ENCODE measurements around the gene PGAM2.

The PGAM2 gene

DNA sequence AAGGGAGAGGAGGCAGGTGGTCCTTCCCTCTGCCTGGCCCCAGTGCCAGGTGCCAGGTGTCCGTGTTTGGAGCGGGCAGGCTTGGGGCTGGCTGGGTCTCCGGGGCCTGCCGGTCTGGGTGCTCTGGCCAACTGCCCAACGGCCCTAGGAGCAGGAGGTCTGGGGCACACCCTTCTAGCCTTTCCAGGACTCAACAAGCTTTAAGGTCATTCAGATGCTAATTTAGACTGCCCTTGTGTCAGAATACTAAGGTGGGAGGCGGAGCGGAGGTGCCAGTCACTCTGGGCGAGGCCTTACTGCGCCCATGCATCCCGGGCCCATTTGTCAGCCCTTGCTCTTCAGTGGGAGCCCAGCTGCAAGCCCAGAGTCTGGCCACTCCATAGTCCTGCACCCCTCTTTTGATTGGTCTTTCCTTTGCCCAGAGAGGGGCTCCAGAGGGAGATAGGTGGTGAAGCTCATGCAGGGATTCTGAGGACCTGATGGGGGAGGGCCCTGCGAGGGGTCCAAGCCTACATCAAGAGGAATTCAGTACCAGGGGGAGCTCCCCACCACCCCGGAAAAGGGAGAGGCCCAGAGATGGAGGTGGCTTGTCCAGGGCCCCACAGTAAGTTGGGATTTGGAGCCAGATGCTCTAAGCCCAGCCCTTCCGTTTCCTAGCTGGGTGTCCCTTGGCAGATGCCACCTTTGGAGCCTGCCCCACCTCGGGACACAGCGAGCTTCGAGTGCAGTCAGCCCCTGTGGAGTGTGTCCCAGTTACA, 1.3 kb downstream of the PGAM2 start:
- DNase-seq: no peak

GRCh38 chr7:44063547-44063893, 1.8 kb downstream of the PGAM2 start:
- DNase-seq: no peak

GRCh38 chr7:44062903-44063295, 2.5 kb downstream of the PGAM2 start:
- DNase-seq: no peak

- DNase-seq: no peak
Measured at GRCh38 chr7:44062180-44062902, 3.0 kb downstream of the PGAM2 start.

- DNase-seq: no peak
Measured at GRCh38 chr7:44061645-44062179, 3.7 kb downstream of the PGAM2 start.

DNA sequence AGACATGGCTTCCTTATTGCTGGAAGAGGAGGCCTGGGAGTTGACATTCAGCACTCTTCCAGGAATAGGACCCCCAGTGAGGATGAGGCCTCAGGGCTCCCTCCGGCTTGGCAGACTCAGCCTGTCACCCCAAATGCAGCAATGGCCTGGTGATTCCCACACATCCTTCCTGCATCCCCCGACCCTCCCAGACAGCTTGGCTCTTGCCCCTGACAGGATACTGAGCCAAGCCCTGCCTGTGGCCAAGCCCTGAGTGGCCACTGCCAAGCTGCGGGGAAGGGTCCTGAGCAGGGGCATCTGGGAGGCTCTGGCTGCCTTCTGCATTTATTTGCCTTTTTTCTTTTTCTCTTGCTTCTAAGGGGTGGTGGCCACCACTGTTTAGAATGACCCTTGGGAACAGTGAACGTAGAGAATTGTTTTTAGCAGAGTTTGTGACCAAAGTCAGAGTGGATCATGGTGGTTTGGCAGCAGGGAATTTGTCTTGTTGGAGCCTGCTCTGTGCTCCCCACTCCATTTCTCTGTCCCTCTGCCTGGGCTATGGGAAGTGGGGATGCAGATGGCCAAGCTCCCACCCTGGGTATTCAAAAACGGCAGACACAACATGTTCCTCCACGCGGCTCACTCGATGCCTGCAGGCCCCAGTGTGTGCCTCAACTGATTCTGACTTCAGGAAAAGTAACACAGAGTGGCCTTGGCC, 4.3 kb downstream of the PGAM2 start:
- no peak for DNase-seq

GRCh38 chr7:44060091-44060947, 5.0 kb downstream of the PGAM2 start:
- DNase-seq: no peak

DNA sequence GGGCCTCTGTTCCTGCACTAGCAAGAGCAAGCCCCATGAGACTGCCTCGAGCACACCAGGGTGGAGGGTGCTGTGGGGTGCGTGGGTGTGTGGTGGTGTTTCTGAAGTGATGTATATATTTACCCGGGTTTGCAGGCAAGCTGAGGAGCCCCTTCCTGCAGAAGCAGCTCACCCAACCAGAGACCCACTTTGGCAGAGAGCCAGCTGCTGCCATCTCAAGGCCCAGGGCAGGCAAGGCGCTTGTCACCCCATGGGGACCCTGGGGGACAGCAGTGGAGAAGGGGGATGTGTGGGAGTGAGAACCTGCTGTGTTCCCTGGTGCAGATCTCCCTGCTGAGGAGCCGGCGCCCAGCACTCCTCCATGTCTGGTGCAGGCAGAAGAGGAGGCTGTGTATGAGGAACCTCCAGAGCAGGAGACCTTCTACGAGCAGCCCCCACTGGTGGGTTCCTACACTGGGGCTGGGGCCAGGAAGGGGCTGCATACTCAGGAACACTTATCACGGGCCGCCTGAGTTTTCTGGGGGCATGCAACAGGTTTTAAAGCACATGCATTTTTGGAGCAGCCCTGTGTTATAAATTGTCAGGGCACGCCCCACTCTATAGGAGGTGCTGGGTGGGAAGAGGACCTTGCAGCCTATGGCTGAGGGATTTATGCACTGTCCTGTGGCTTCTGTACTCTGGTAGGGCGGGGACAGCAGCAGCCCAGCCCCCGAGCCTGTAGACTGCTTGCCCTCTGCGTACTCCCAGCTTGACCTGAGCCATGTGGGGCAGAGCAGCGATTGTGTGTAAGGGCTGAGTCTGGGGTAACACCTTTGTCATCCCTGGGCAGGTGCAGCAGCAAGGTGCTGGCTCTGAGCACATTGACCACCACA, 5.9 kb downstream of the PGAM2 start:
- no peak for DNase-seq

GRCh38 chr7:44058759-44059218, 6.6 kb downstream of the PGAM2 start:
- no peak for DNase-seq

- no peak for DNase-seq
Measured at GRCh38 chr7:44057849-44058758, 7.3 kb downstream of the PGAM2 start.

DNA sequence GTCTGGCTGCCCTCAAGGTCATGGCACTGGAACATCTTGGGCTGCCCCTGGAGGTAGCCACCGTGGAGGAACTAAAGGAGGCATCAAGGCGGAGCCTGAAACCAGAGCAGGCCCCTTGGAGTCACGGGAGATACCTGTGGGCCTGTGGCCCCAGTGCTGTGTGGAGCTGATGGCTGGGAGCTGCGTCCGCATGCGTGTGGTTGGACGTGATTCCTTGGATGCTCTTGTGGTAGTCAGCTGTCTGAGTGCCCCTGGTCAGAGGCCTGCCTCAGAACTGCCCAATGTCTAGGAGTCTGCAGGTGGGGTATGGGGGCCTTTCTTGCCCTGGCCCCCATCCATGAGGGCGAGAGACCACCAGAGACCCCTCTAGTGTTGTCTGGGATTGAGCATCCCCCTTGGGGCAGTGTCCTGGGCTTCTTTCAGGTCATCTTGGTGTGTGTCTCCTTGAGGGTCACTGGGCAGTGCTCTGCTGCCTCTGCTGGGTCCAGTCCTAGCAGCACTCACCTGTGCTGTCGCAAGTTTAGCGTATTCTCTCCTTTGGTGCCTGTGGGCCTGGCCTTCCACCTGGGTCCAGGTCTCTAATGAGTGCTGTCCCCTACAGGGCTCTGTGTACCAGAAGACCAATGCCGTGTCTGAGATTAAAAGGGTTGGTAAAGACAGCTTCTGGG, 8.1 kb downstream of the PGAM2 start:
- no peak for DNase-seq

- DNase-seq: no peak
Measured at GRCh38 chr7:44056681-44057080, 8.7 kb downstream of the PGAM2 start.

DNA sequence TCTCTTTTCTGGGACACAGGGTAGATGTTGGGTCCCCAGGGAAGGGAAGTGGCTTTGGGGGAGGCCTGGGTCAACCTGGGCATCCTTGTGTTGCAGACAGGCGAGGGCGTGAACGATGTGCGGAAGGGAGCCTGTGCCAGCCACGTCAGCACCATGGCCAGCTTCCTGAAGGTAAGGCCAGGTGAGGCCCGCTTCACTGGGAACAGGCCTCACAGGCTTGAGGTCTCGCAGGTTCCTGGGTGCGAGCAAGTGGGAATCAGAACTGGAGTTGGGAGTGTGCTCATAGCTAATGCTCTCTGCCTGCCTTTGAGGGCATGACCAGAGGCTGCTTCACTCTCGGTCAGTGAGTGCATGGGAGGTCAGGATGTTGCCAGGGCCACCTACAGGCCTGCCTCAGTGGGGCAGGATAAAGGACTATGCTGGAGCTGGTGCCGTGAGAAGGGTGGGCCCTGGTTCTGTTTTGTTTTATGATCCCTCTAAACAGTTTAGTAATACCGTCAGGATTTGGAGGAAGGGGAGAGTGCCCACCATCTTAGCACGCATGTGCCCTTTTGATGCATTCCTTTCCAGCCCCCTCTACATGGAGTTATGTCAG, 12.5 kb downstream of the PGAM2 start:
- DNase-seq: no peak

GRCh38 chr7:44051611-44052220, 13.7 kb downstream of the PGAM2 start:
- DNase-seq: no peak

DNA sequence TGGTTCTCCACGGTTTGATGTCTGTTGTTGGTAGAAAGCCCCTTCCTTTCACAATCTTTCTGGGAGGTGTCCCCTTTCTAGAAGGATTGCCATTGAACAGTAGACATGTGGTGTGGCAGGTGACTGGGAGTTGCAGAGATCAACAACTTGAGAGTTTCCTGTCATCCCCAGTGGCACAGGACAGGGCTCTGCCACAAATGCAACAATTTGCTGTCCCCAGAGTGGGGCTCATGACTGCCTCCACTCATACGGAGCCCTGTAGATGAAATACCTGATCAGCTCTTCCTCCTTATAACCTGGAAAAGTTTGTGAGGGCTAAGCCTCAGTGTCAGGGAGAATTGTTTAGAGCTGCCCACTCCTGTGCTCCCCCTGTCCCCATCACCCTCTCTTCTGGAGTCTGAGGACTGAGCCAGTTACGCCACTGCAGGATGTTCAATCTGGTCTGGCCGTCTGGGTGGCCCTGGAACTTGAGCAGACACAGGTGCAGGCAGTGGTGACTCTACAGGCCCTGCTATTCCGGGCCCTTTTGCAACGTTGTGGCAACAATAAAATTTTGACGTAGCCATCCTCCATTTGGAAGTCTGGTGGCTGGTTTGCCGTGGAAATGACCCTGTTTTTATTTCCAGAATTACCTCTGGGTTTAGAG, 14.3 kb downstream of the PGAM2 start:
- DNase-seq: no peak

GRCh38 chr7:44050121-44050914, 15.0 kb downstream of the PGAM2 start:
- no peak for DNase-seq

GRCh38 chr7:44048031-44048795, 17.2 kb downstream of the PGAM2 start:
- no peak for DNase-seq

Data from midbrain (tissue), 1 donor.